ENCODE results near the gene PCNX4. TPM values are rescaled to one million over a fixed set of nuclear protein-coding genes. Genes with fewer than 3 reads are reported as not detected.

The PCNX4 gene
- total and polyA plus RNA-seq, 2 experiments from 2014 or later, result 22.9 to 77.5 TPM

- Histone ChIP-seq H3K4me3 (peak overlapping the region; percentile 17; the same call in 1 of the 2 replicates), H3K27ac (ENCODE audit: low read depth) (peak overlapping the region; percentile 78), H3K9me2 (ENCODE audit: insufficient read depth) (peaks cover 9% of the 10 kb centered on the region; the same call in 1 of the 2 replicates), H3K79me2 (replicated peaks; ENCODE audit: insufficient read depth) (no peaks in the 10 kb centered on the region), H3K27me3 (ENCODE audit: insufficient read depth) (no peaks in the 10 kb centered on the region), H3K4me1 (ENCODE audit: insufficient read depth) (peaks cover 23% of the 10 kb centered on the region), H2AFZ (peak overlapping the region; percentile 87), H3F3A (replicated peaks; ENCODE audit: low read depth) (peaks cover 5% of the 10 kb centered on the region; the same call in 1 of the 2 replicates), H3K36me3 (ENCODE audit: insufficient read depth) (no peaks in the 10 kb centered on the region; the same call in 1 of the 2 replicates), H3K4me2 (peak overlapping the region; percentile 70), H4K20me1 (replicated peaks; ENCODE audit: insufficient read depth) (no peaks in the 10 kb centered on the region)
- Mint-ChIP-seq H3K4me1 (peaks cover 22% of the 10 kb centered on the region), H3K4me3 (peak overlapping the region; percentile 39; the same call in 1 of the 3 replicates), H3K9me3 (no peaks in the 10 kb centered on the region), H3K36me3 (ENCODE audit: low read depth) (no peaks in the 10 kb centered on the region), H3K27me3 (ENCODE audit: insufficient read depth, low read depth, poor library complexity) (peaks cover 3% of the 10 kb centered on the region), H3K27ac (peak overlapping the region; percentile 86)
- DNase-seq (ENCODE audit: low spot score) (peak; percentile 35), ATAC-seq (peak; percentile 88)
- TF ChIP-seq STAT1 (IDR thresholded peaks at IDR 0.05; ENCODE audit: unreplicated experiment) (no peak), ZNF462 (CRISPR knock-in tag; IDR thresholded peaks at IDR 0.05) (peak; percentile 71), EZH2phosphoT487 (IDR thresholded peaks at IDR 0.05; ENCODE audit: unreplicated experiment) (no peak), ZNF114 (CRISPR knock-in tag; IDR thresholded peaks at IDR 0.05) (no peak)
These were observed 113.4 kb downstream of the PCNX4 start for GRCh38 chr14:60204843-60205774.
